ENCODE results near the gene CATSPERB. TPM values are rescaled to one million over a fixed set of nuclear protein-coding genes. Genes with fewer than 3 reads are reported as not detected.

The CATSPERB gene
- total RNA-seq, 4 donors from 2014 or later, result 0.65 to 4.7 (median 3.9) TPM

GRCh38 chr14:91689608-91690007, 42.3 kb downstream of the CATSPERB start:
- TF ChIP-seq CTCF (IDR thresholded peaks at IDR 0.05; ENCODE audit: low read depth), result no peak

- TF ChIP-seq CTCF (IDR thresholded peaks at IDR 0.05; ENCODE audit: low read depth), result no peak
These were observed 46.3 kb downstream of the CATSPERB start for GRCh38 chr14:91685600-91685999.

GRCh38 chr14:91681893-91682563, 49.9 kb downstream of the CATSPERB start:
- TF ChIP-seq CTCF (IDR thresholded peaks at IDR 0.05; ENCODE audit: low read depth), result no peak

- no peak for TF ChIP-seq CTCF (IDR thresholded peaks at IDR 0.05; ENCODE audit: low read depth)
These were observed 50.8 kb downstream of the CATSPERB start for GRCh38 chr14:91681118-91681517.

GRCh38 chr14:91679273-91679672, 52.6 kb downstream of the CATSPERB start:
- no peak for TF ChIP-seq CTCF (IDR thresholded peaks at IDR 0.05; ENCODE audit: low read depth)

GRCh38 chr14:91674911-91675310, 57.0 kb downstream of the CATSPERB start:
- no peak for TF ChIP-seq CTCF (IDR thresholded peaks at IDR 0.05; ENCODE audit: low read depth)

GRCh38 chr14:91669867-91670266, 62.0 kb downstream of the CATSPERB start:
- TF ChIP-seq CTCF (IDR thresholded peaks at IDR 0.05; ENCODE audit: low read depth), result no peak
